Measurements from ENCODE around the gene EIF4ENIF1.

Gene EIF4ENIF1

GRCh38 chr22:31448382-31448781 is 41.3 kb downstream of the EIF4ENIF1 start:
- ChIA-PET POLR2A (no interaction called here), CTCF (interaction anchor here (0.7 kb wide), 1 partner anchor 81 kb away, joined by 3 read pairs; no protein-coding TSS in a partner anchor)
- no peak for DNase-seq (ENCODE audit: extremely low spot score)
- TF ChIP-seq TARDBP (IDR thresholded peaks at IDR 0.05) (no peak), NFRKB (IDR thresholded peaks at IDR 0.05) (no peak), CTBP1 (IDR thresholded peaks at IDR 0.05; ENCODE audit: borderline replicate concordance) (no peak), FOXA1 (IDR thresholded peaks at IDR 0.05) (no peak), SUZ12 (IDR thresholded peaks at IDR 0.05) (no peak), LEF1 (IDR thresholded peaks at IDR 0.05; ENCODE audit: borderline replicate concordance) (no peak), ZNF384 (IDR thresholded peaks at IDR 0.05) (no peak)
- TF ChIP-seq, protein P1, sequence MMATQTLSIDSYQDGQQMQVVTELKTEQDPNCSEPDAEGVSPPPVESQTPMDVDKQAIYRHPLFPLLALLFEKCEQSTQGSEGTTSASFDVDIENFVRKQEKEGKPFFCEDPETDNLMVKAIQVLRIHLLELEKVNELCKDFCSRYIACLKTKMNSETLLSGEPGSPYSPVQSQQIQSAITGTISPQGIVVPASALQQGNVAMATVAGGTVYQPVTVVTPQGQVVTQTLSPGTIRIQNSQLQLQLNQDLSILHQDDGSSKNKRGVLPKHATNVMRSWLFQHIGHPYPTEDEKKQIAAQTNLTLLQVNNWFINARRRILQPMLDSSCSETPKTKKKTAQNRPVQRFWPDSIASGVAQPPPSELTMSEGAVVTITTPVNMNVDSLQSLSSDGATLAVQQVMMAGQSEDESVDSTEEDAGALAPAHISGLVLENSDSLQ (IDR thresholded peaks at IDR 0.05): no peak

GRCh38 chr22:31447337-31447736 is 42.3 kb downstream of the EIF4ENIF1 start:
- TF ChIP-seq ZNF384 (IDR thresholded peaks at IDR 0.05) (no peak), LEF1 (IDR thresholded peaks at IDR 0.05; ENCODE audit: borderline replicate concordance) (no peak), L3MBTL2 (conservative IDR thresholded peaks at IDR 0.05) (no peak), FOXK2 (IDR thresholded peaks at IDR 0.05) (no peak), TARDBP (IDR thresholded peaks at IDR 0.05) (no peak), SP1 (IDR thresholded peaks at IDR 0.05) (no peak), FOXM1 (IDR thresholded peaks at IDR 0.05; ENCODE audit: borderline replicate concordance) (no peak), SUZ12 (IDR thresholded peaks at IDR 0.05) (no peak), HDGF (IDR thresholded peaks at IDR 0.05; ENCODE audit: borderline replicate concordance) (no peak), ARNT (IDR thresholded peaks at IDR 0.05) (no peak), FOXA1 (IDR thresholded peaks at IDR 0.05) (no peak), BHLHE40 (IDR thresholded peaks at IDR 0.05; ENCODE audit: borderline replicate concordance) (no peak), CTBP1 (IDR thresholded peaks at IDR 0.05; ENCODE audit: borderline replicate concordance) (no peak), ELF4 (IDR thresholded peaks at IDR 0.05) (no peak), NFRKB (IDR thresholded peaks at IDR 0.05) (no peak)
- CTCF ChIA-PET: interaction anchor here (0.6 kb wide), 1 partner anchor 15 kb away, joined by 5 read pairs; no protein-coding TSS in a partner anchor
- no peak for DNase-seq (ENCODE audit: extremely low spot score)
- POLR2A ChIA-PET: no interaction called here

DNA sequence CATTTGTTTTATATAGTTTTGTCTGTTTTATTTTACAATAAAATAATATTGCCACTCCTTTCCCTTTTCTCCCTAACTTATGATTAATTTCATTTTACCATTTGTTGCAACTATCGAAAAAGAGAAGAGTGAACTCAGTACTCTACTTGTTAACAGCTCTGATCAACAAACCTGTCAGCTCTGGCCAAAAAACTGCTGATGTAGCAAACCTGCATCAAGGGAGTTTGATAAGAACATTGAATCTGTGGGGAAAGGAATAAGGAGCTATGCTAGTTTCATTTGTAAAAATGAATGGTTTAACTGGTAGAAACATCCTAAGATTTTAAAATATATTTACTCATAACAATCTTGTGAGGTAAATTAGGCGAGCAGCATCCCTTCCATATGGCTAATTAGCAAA is 42.9 kb downstream of the EIF4ENIF1 start:
- CTCF ChIA-PET: no interaction called here

GRCh38 chr22:31446208-31446607 is 43.4 kb downstream of the EIF4ENIF1 start:
- DNase-seq (ENCODE audit: extremely low spot score): no peak
- TF ChIP-seq L3MBTL2 (conservative IDR thresholded peaks at IDR 0.05): no peak
- no peak for TF ChIP-seq ELF4 (IDR thresholded peaks at IDR 0.05)
- no peak for TF ChIP-seq HDGF (IDR thresholded peaks at IDR 0.05; ENCODE audit: borderline replicate concordance)
- no peak for TF ChIP-seq LEF1 (IDR thresholded peaks at IDR 0.05; ENCODE audit: borderline replicate concordance)
- no peak for TF ChIP-seq ARNT (IDR thresholded peaks at IDR 0.05)
- TF ChIP-seq ZNF384 (IDR thresholded peaks at IDR 0.05): no peak
- TF ChIP-seq FOXA1 (IDR thresholded peaks at IDR 0.05): no peak
- no peak for TF ChIP-seq SP1 (IDR thresholded peaks at IDR 0.05)
- no peak for TF ChIP-seq SUZ12 (IDR thresholded peaks at IDR 0.05)
- ChIA-PET CTCF (no interaction called here), POLR2A (no interaction called here)

More for the DNA sequence above, 42.9 kb downstream of the EIF4ENIF1 start:
- no peak for DNase-seq (ENCODE audit: extremely low spot score)
- TF ChIP-seq, protein P1 (IDR thresholded peaks at IDR 0.05): no peak
- TF ChIP-seq L3MBTL2 (conservative IDR thresholded peaks at IDR 0.05) (no peak), ARNT (IDR thresholded peaks at IDR 0.05) (no peak), CTBP1 (IDR thresholded peaks at IDR 0.05; ENCODE audit: borderline replicate concordance) (no peak), FOXK2 (IDR thresholded peaks at IDR 0.05) (no peak), FOXM1 (IDR thresholded peaks at IDR 0.05; ENCODE audit: borderline replicate concordance) (no peak), TARDBP (IDR thresholded peaks at IDR 0.05) (no peak), SUZ12 (IDR thresholded peaks at IDR 0.05) (no peak), ELF4 (IDR thresholded peaks at IDR 0.05) (no peak), SP1 (IDR thresholded peaks at IDR 0.05) (no peak), FOXA1 (IDR thresholded peaks at IDR 0.05) (no peak), NFRKB (IDR thresholded peaks at IDR 0.05) (no peak), HDGF (IDR thresholded peaks at IDR 0.05; ENCODE audit: borderline replicate concordance) (no peak), LEF1 (IDR thresholded peaks at IDR 0.05; ENCODE audit: borderline replicate concordance) (no peak)
- POLR2A ChIA-PET: no interaction called here

GRCh38 chr22:31445642-31446041 is 44.0 kb downstream of the EIF4ENIF1 start:
- no peak for TF ChIP-seq FOXK2 (IDR thresholded peaks at IDR 0.05)
- no peak for TF ChIP-seq FOXM1 (IDR thresholded peaks at IDR 0.05; ENCODE audit: borderline replicate concordance)
- TF ChIP-seq BHLHE40 (IDR thresholded peaks at IDR 0.05; ENCODE audit: borderline replicate concordance): no peak
- no peak for TF ChIP-seq HDGF (IDR thresholded peaks at IDR 0.05; ENCODE audit: borderline replicate concordance)
- no peak for TF ChIP-seq SP1 (IDR thresholded peaks at IDR 0.05)
- TF ChIP-seq TARDBP (IDR thresholded peaks at IDR 0.05): no peak
- no peak for TF ChIP-seq LEF1 (IDR thresholded peaks at IDR 0.05; ENCODE audit: borderline replicate concordance)
- no peak for TF ChIP-seq CTBP1 (IDR thresholded peaks at IDR 0.05; ENCODE audit: borderline replicate concordance)
- TF ChIP-seq NFRKB (IDR thresholded peaks at IDR 0.05): no peak
- TF ChIP-seq, protein P1 (IDR thresholded peaks at IDR 0.05): no peak
- no peak for TF ChIP-seq ZNF384 (IDR thresholded peaks at IDR 0.05)
- TF ChIP-seq ELF4 (IDR thresholded peaks at IDR 0.05): no peak
- no peak for TF ChIP-seq ARNT (IDR thresholded peaks at IDR 0.05)
- no peak for TF ChIP-seq SUZ12 (IDR thresholded peaks at IDR 0.05)
- DNase-seq (ENCODE audit: extremely low spot score): no peak
- POLR2A ChIA-PET: no interaction called here
- CTCF ChIA-PET: no interaction called here

GRCh38 chr22:31443516-31443915 is 46.1 kb downstream of the EIF4ENIF1 start:
- CTCF ChIA-PET: no interaction called here
- DNase-seq (ENCODE audit: extremely low spot score): no peak
- POLR2A ChIA-PET: no interaction called here
- TF ChIP-seq, protein P1 (IDR thresholded peaks at IDR 0.05): no peak
- TF ChIP-seq ELF4 (IDR thresholded peaks at IDR 0.05): no peak
- no peak for TF ChIP-seq CTBP1 (IDR thresholded peaks at IDR 0.05; ENCODE audit: borderline replicate concordance)

Measured in HEK293T (cell line).